ENCODE results near the gene LIMS3. TPM values are rescaled to one million over a fixed set of nuclear protein-coding genes. Genes with fewer than 3 reads are reported as not detected.
"Not testable (repeated sequence)": the region's sequence is repeated elsewhere in the genome, so short reads cannot be mapped to it uniquely, and the experiment has no call there.

The LIMS3 gene, protein sequence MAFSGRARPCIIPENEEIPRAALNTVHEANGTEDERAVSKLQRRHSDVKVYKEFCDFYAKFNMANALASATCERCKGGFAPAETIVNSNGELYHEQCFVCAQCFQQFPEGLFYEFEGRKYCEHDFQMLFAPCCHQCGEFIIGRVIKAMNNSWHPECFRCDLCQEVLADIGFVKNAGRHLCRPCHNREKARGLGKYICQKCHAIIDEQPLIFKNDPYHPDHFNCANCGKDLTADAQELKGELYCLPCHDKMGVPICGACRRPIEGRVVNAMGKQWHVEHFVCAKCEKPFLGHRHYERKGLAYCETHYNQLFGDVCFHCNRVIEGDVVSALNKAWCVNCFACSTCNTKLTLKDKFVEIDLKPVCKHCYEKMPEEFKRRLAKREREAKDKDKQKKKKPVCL
- not detected for total RNA-seq

GRCh38 chr2:109898462-109899336 is at the start of gene LIMS3:
LIMS3 (plus strand) TSS chr2:109898688; CDS start chr2:109898729, 41 bp downstream.
- POLR2A ChIA-PET; H3K4me1 Mint-ChIP-seq; CTCF ChIA-PET; H3K27me3 Mint-ChIP-seq; DNase-seq; H3K27ac Mint-ChIP-seq; H3K4me3 Mint-ChIP-seq; H3K36me3 Mint-ChIP-seq (ENCODE audit: low read depth); H3K9me3 Mint-ChIP-seq: not testable (repeated sequence)

DNA sequence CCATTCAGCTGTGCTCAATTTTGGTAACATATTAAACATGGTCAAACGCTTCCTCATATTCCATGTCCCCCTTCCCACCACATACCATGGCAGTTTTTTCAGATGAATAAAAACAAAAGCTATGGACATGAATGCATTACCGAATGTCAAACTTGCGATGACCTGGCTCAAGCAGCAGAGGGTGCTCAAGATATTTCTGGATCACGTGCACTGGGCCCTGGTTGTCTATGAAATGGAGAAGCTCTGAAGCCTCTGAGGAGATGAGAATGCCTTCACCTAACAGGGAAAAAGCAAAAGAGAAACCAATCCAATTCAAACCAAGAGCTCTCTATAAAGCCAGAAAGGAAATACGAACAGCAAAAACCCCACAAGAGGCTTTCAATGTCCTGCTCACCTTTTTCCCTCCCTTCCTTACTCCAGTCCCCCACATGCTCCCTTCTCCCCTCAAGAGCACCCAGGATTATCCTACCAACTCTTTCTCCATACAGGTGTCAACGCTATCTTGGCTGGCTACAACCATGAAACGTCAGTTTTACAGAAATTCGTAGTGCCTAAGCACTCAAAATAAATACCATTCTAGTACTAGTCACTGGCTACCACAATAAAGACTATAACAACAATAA is 27.2 kb upstream of the LIMS3 start:
- H3K36me3 Mint-ChIP-seq (ENCODE audit: low read depth); H3K4me1 Mint-ChIP-seq; POLR2A ChIA-PET; H3K27ac Mint-ChIP-seq; H3K9me3 Mint-ChIP-seq; H3K27me3 Mint-ChIP-seq; DNase-seq; CTCF ChIA-PET; H3K4me3 Mint-ChIP-seq: not testable (repeated sequence)

GRCh38 chr2:109876625-109877024 is 21.9 kb upstream of the LIMS3 start:
- DNase-seq; H3K36me3 Mint-ChIP-seq (ENCODE audit: low read depth); POLR2A ChIA-PET; H3K27ac Mint-ChIP-seq; CTCF ChIA-PET; H3K4me1 Mint-ChIP-seq; H3K4me3 Mint-ChIP-seq; H3K27me3 Mint-ChIP-seq; H3K9me3 Mint-ChIP-seq: not testable (repeated sequence)

- H3K36me3 Mint-ChIP-seq (ENCODE audit: low read depth); POLR2A ChIA-PET; H3K27me3 Mint-ChIP-seq; CTCF ChIA-PET; H3K4me3 Mint-ChIP-seq; DNase-seq; H3K9me3 Mint-ChIP-seq; H3K27ac Mint-ChIP-seq; H3K4me1 Mint-ChIP-seq: not testable (repeated sequence)
Observed at GRCh38 chr2:109882112-109882511, 16.4 kb upstream of the LIMS3 start.

- H3K9me3 Mint-ChIP-seq; H3K4me1 Mint-ChIP-seq; H3K4me3 Mint-ChIP-seq; CTCF ChIA-PET; H3K36me3 Mint-ChIP-seq (ENCODE audit: low read depth); H3K27me3 Mint-ChIP-seq; DNase-seq; POLR2A ChIA-PET; H3K27ac Mint-ChIP-seq: not testable (repeated sequence)
Observed at GRCh38 chr2:109888414-109888813, 10.1 kb upstream of the LIMS3 start.

DNA sequence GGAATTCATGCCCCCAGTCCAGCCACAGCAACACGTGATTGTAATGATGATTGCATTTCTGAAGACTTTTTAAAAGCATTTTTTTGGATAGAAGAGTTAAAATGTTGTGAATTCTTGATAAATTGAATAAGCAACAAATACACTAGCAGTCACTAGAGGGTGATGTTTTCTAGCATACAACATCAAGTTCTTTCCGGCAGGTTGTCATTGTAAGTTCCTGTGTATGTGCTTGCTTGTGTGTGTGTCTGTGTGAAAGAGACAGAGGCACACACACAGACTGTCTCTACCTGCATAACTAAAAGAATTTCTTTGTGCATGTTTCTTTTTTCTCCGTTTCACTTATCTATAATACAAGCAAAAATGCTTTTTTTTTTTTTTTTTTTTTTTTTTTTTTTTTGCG is 8.6 kb upstream of the LIMS3 start:
- H3K36me3 Mint-ChIP-seq (ENCODE audit: low read depth); H3K4me3 Mint-ChIP-seq; H3K27me3 Mint-ChIP-seq; H3K9me3 Mint-ChIP-seq; DNase-seq; POLR2A ChIA-PET; H3K27ac Mint-ChIP-seq; H3K4me1 Mint-ChIP-seq; CTCF ChIA-PET: not testable (repeated sequence)

- POLR2A ChIA-PET; DNase-seq; H3K36me3 Mint-ChIP-seq (ENCODE audit: low read depth); H3K27me3 Mint-ChIP-seq; H3K4me3 Mint-ChIP-seq; H3K9me3 Mint-ChIP-seq; CTCF ChIA-PET; H3K4me1 Mint-ChIP-seq; H3K27ac Mint-ChIP-seq: not testable (repeated sequence)
Observed at GRCh38 chr2:109891024-109891423, 7.5 kb upstream of the LIMS3 start.

DNA sequence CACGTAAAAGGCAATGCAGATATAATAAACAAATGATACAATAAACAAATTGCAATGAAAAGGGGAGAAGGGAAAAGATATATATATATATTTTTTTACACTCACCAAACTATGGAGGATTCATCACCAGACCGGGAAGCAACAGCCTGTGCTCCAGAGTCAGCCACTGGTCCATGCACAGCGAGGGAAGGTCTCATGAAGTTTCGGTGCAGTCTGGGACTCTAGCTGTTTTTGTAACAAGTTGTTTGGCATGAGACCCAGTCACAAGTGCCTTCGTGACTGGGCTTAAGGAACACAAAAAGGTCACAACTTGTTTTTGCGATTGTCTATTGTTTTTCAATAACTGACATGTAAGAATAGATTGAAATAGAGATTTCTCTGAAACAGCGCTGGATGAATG is 4.8 kb upstream of the LIMS3 start:
- H3K27me3 Mint-ChIP-seq; H3K27ac Mint-ChIP-seq; POLR2A ChIA-PET; H3K36me3 Mint-ChIP-seq (ENCODE audit: low read depth); DNase-seq; CTCF ChIA-PET; H3K9me3 Mint-ChIP-seq; H3K4me3 Mint-ChIP-seq; H3K4me1 Mint-ChIP-seq: not testable (repeated sequence)

- H3K9me3 Mint-ChIP-seq; H3K27me3 Mint-ChIP-seq; DNase-seq; H3K36me3 Mint-ChIP-seq (ENCODE audit: low read depth); CTCF ChIA-PET; H3K4me3 Mint-ChIP-seq; H3K27ac Mint-ChIP-seq; H3K4me1 Mint-ChIP-seq; POLR2A ChIA-PET: not testable (repeated sequence)
Observed at GRCh38 chr2:109894141-109894540, 4.3 kb upstream of the LIMS3 start.

GRCh38 chr2:109895090-109895869 is 3.2 kb upstream of the LIMS3 start:
- POLR2A ChIA-PET; H3K27me3 Mint-ChIP-seq; DNase-seq; H3K9me3 Mint-ChIP-seq; H3K36me3 Mint-ChIP-seq (ENCODE audit: low read depth); CTCF ChIA-PET; H3K4me1 Mint-ChIP-seq; H3K27ac Mint-ChIP-seq; H3K4me3 Mint-ChIP-seq: not testable (repeated sequence)

- H3K27ac Mint-ChIP-seq; H3K4me3 Mint-ChIP-seq; H3K9me3 Mint-ChIP-seq; H3K4me1 Mint-ChIP-seq; CTCF ChIA-PET; DNase-seq; H3K27me3 Mint-ChIP-seq; POLR2A ChIA-PET; H3K36me3 Mint-ChIP-seq (ENCODE audit: low read depth): not testable (repeated sequence)
Observed at GRCh38 chr2:109896212-109896611, 2.3 kb upstream of the LIMS3 start.

DNA sequence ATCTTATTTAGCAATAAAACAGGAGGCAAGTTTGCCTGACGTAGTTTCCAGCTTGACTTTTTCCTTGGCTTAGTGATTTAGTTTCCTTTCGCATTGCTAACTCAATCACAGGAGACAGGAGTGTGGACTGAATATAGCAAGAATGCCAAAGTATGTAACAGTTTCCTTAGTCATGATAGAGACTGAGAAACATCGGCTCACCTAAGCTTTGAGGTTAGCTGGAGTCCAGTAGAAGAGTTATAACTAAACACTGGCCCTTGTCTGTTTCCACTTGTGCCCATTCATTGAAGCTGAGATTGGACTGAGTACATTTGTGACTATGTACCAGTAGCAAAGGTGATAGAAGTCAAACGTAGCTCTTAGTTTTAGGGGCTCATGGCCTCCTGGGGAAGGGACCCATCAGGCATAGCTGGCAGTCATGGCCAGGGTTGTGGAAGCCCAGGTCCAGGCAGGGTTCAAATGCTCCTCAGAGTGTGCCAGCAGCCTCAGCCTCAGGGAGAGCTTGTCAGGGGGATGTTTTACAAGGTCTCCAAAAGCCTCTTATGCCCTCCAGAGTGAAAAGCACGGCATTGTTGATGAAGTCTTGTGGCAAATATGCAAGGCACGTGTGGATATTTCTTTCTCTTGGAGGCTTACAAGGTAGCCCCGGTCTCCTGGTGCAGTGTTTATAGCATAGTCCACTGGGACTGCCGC is 573 bp upstream of the LIMS3 start:
- H3K27me3 Mint-ChIP-seq; H3K4me3 Mint-ChIP-seq; DNase-seq; POLR2A ChIA-PET; H3K4me1 Mint-ChIP-seq; H3K9me3 Mint-ChIP-seq; H3K36me3 Mint-ChIP-seq (ENCODE audit: low read depth); CTCF ChIA-PET; H3K27ac Mint-ChIP-seq: not testable (repeated sequence)
